Psoas muscle (tissue), 8 donors: ENCODE data around the gene NT5M. TPM values are rescaled to one million over a fixed set of nuclear protein-coding genes. Genes with fewer than 3 reads are reported as not detected.

ENCODE experiments used
- ATAC-seq, 4 donors: fragments of 200-7000 bp; cut with Tn5 transposase; one replicate each; pipeline ENCODE4 v1.9.1; 2020; ENCODE audit warnings: moderate library complexity in 3 of 4, mild to moderate bottlenecking in 2 of 4
- DNase-seq, 2 donors: peaks; one replicate each; pipeline ENCODE4 v3.0.0-alpha.2; 2020
- H3K27ac ChIP-seq: fragments of 200-600 bp; one replicate; pipeline ENCODE4 v1.8.0; 2022
- H3K27me3 ChIP-seq, 3 donors: fragments of 200-600 bp in 1 of 3; one replicate each; pipeline versions ENCODE4 v1.6.1 to v1.8.0; 2013 to 2022; ENCODE audit warnings: low read length in 2 of 3, mild to moderate bottlenecking in 2 of 3, moderate library complexity in 1 of 3; ENCODE audit not compliant: insufficient read depth in 3 of 3
- H3K36me3 ChIP-seq, 2 donors: fragments of 200-600 bp in 1 of 2; one replicate each; pipeline versions ENCODE4 v1.6.1 to v1.8.0; 2013 to 2022; ENCODE audit warnings: low read depth in 1 of 2, mild to moderate bottlenecking in 1 of 2, moderate library complexity in 1 of 2; ENCODE audit not compliant: insufficient read depth in 1 of 2
- H3K4me1 ChIP-seq: fragments of 200-600 bp; one replicate; pipeline ENCODE4 v1.8.0; 2022
- H3K4me3 ChIP-seq: fragments of 200-600 bp; one replicate; pipeline ENCODE4 v1.8.0; 2022; ENCODE audit warnings: mild to moderate bottlenecking
- H3K9me3 ChIP-seq: fragments of 200-600 bp; one replicate; pipeline ENCODE4 v1.8.0; 2022
- CTCF ChIP-seq: fragments of 200-600 bp; IDR thresholded peaks from one replicate; pipeline ENCODE4 v1.8.0; 2022; ENCODE audit warnings: antibody characterized with exemption
- WGBS, 3 donors: extraction: QIAGEN DNeasy Blood & Tissue Kit; methylation state at CpG; one replicate each; pipeline versions ENCODE4 v1.1.6 to v1.1.7; 2013; 5-methylcytosine and 5-hydroxymethylcytosine counted together
- intact Hi-C, 2 donors: fragments of 100-400 bp; cut with DNase I; formaldehyde crosslinking; loops; one replicate each; pipeline versions ENCODE4 v1.11.0 to v1.14.2; 2022
- polyA plus RNA-seq, 3 donors: library from polyadenylated mRNA; stranded (reverse); fragments of 200-250 nt; gene quantifications; one replicate each; pipeline ENCODE4 v1.2.3, GENCODE V29; 2013
- total RNA-seq, 4 donors: library from RNA; stranded (reverse); fragmentation: NEBNext Ultra II Directional in 2 of 4; extraction: Animal tissue kit (Norgen Biotek cat#: 25700) in 2 of 4; gene quantifications; one replicate each; pipeline versions ENCODE4 v1.2.1 to v1.2.4, GENCODE V29; 2021 to 2023
- donor health status: healthy with polysubstance abuse.
- donor health status: DM: no; HTN: no; CAD: no; lungs with moderate emphysema.
- donor health status: Bipolar disorder and iron deficiency.
- donor health status: healthy.
- donor health status: DM: yes; HTN: yes; CAD: no.
- donor health status: DM: no; HTN: no; CAD: no.
- donor health status: DM: no; HTN: no; CAD: no.
- donor health status: DM: yes; HTN: yes; CAD: no.

NT5M gene
- total and polyA plus RNA-seq, 7 donors: 6.0 to 11.5 (median 8.0) TPM

GRCh38 chr17:17347234-17347955 is 44.2 kb downstream of the NT5M start:
- no peak for ATAC-seq
- Histone ChIP-seq H3K9me3 (no peaks in the 10 kb centered on the region), H3K27me3 (no peaks in the 10 kb centered on the region), H3K4me3 (no peak overlapping the region), H3K4me1 (peaks cover 15% of the 10 kb centered on the region), H3K36me3 (no peaks in the 10 kb centered on the region), H3K27ac (no peak overlapping the region)
- no peak for DNase-seq
- no peak for TF ChIP-seq CTCF
- 93 to 98% (median 94%) methylated on average over 15 of the region's 15 CpGs for WGBS, 3 donors
- intact Hi-C loops: no loop called here

- no peaks in the 10 kb centered on the region for H3K27me3 ChIP-seq
- intact Hi-C loops: no loop called here
- no peak for TF ChIP-seq CTCF
- WGBS, 3 donors: 95 to 98% (median 95%) methylated on average over 10 of the region's 10 CpGs
- no peaks in the 10 kb centered on the region for H3K9me3 ChIP-seq
- H3K27ac ChIP-seq: no peak overlapping the region
- H3K4me3 ChIP-seq: no peak overlapping the region
- H3K36me3 ChIP-seq: no peaks in the 10 kb centered on the region
- DNase-seq (no peak), ATAC-seq (no peak)
- H3K4me1 ChIP-seq: peaks cover 15% of the 10 kb centered on the region
Measured at GRCh38 chr17:17347956-17348871, 45.0 kb downstream of the NT5M start.

- Histone ChIP-seq H3K27me3 (no peaks in the 10 kb centered on the region), H3K4me1 (peaks cover 15% of the 10 kb centered on the region), H3K4me3 (no peak overlapping the region), H3K36me3 (no peaks in the 10 kb centered on the region), H3K9me3 (no peaks in the 10 kb centered on the region), H3K27ac (no peak overlapping the region)
- TF ChIP-seq CTCF: no peak
- ATAC-seq (no peak), DNase-seq (no peak)
- 65 to 67% (median 66%) methylated on average over 11 of the region's 11 CpGs for WGBS, 3 donors
- intact Hi-C loops: no loop called here
Measured at GRCh38 chr17:17348872-17349723, 45.9 kb downstream of the NT5M start.

- no peak for ATAC-seq
- H3K27me3 ChIP-seq: no peaks in the 10 kb centered on the region
- H3K27ac ChIP-seq: no peak overlapping the region
- no peak overlapping the region for H3K4me3 ChIP-seq
- intact Hi-C loops: no loop called here
- H3K36me3 ChIP-seq: no peaks in the 10 kb centered on the region
- H3K9me3 ChIP-seq: no peaks in the 10 kb centered on the region
- DNase-seq: no peak
- H3K4me1 ChIP-seq: peaks cover 14% of the 10 kb centered on the region
- WGBS, 3 donors: 64 to 83% (median 75%) methylated on average over 14 of the region's 14 CpGs
- no peak for TF ChIP-seq CTCF
Measured at GRCh38 chr17:17349724-17350106, 46.5 kb downstream of the NT5M start.
